KG1 (cell line): ENCODE measurements around the gene C2CD2.
"Not testable (repeated sequence)": the region's sequence is repeated elsewhere in the genome, so short reads cannot be mapped to it uniquely, and the experiment has no call there.

Experiments
- DNase-seq: peaks from one replicate; lab custom pipeline; 2025; lab: John Stamatoyannopoulos, UW

C2CD2 gene

GRCh38 chr21:41953831-41954653 lies at the start of gene C2CD2:
Gene C2CD2 (minus strand): TSS chr21:41954018. CDS start chr21:41953648, 370 bp downstream.
- DNase-seq: no peak

GRCh38 chr21:42003051-42003461 lies 49.2 kb upstream of the C2CD2 start:
- no peak for DNase-seq

- DNase-seq: no peak
These were observed 48.7 kb upstream of the C2CD2 start for GRCh38 chr21:42002421-42002958.

- DNase-seq: no peak
These were observed 48.0 kb upstream of the C2CD2 start for GRCh38 chr21:42001781-42002180.

GRCh38 chr21:42000908-42001307 lies 47.1 kb upstream of the C2CD2 start:
- no peak for DNase-seq

- DNase-seq: no peak
These were observed 43.8 kb upstream of the C2CD2 start for GRCh38 chr21:41997657-41998056.

- DNase-seq: no peak
These were observed 41.8 kb upstream of the C2CD2 start for GRCh38 chr21:41995577-41995976.

- DNase-seq: not testable (repeated sequence)
These were observed 40.8 kb upstream of the C2CD2 start for GRCh38 chr21:41994613-41995012.

- DNase-seq: no peak
These were observed 39.9 kb upstream of the C2CD2 start for GRCh38 chr21:41993744-41994143.

GRCh38 chr21:41992576-41992975 lies 38.8 kb upstream of the C2CD2 start:
- no peak for DNase-seq

GRCh38 chr21:41991659-41992058 lies 37.8 kb upstream of the C2CD2 start:
- no peak for DNase-seq

GRCh38 chr21:41989698-41990097 lies 35.9 kb upstream of the C2CD2 start:
- DNase-seq: no peak

- DNase-seq: no peak
These were observed 33.5 kb upstream of the C2CD2 start for GRCh38 chr21:41987310-41987709.

GRCh38 chr21:41985662-41986416 lies 32.0 kb upstream of the C2CD2 start:
- no peak for DNase-seq

GRCh38 chr21:41983229-41983628 lies 29.4 kb upstream of the C2CD2 start:
- DNase-seq: no peak

GRCh38 chr21:41980561-41980960 lies 26.7 kb upstream of the C2CD2 start:
- DNase-seq: no peak

- no peak for DNase-seq
These were observed 26.0 kb upstream of the C2CD2 start for GRCh38 chr21:41979751-41980369.

GRCh38 chr21:41979335-41979734 lies 25.5 kb upstream of the C2CD2 start:
- no peak for DNase-seq

- DNase-seq: no peak
These were observed 23.5 kb upstream of the C2CD2 start for GRCh38 chr21:41977034-41977950.

GRCh38 chr21:41976611-41977010 lies 22.8 kb upstream of the C2CD2 start:
- DNase-seq: no peak
